Lung (tissue), 12 donors: ENCODE measurements around the gene UST. TPM values are rescaled to one million over a fixed set of nuclear protein-coding genes. Genes with fewer than 3 reads are reported as not detected.

ENCODE experiments used
- ATAC-seq: fragments of 200-7000 bp; cut with Tn5 transposase; one replicate; pipeline ENCODE4 v1.9.1; 2020; ENCODE audit warnings: moderate number of reproducible peaks; ENCODE audit not compliant: insufficient read depth, low FRiP score
- DNase-seq, 3 donors: peaks; one replicate each; pipeline ENCODE4 v3.0.0-alpha.2; 2013 to 2017
- H3K27ac ChIP-seq, 2 donors: one replicate each; pipeline ENCODE4 v1.5.1; 2013; ENCODE audit warnings: mild to moderate bottlenecking in 2 of 2, moderate library complexity in 2 of 2, control low read depth in 1 of 2, inconsistent platforms in 1 of 2, low read depth in 1 of 2, low read length in 1 of 2
- H3K27me3 ChIP-seq, 3 donors: one replicate each; pipeline ENCODE4 v1.5.1; 2013; ENCODE audit warnings: low read length in 2 of 3; ENCODE audit not compliant: control insufficient read depth in 3 of 3, insufficient read depth in 3 of 3
- H3K36me3 ChIP-seq, 4 donors: one replicate each; pipeline ENCODE4 v1.5.1; 2013; ENCODE audit warnings: low read length in 4 of 4, mild to moderate bottlenecking in 1 of 4, moderate library complexity in 1 of 4; ENCODE audit not compliant: control insufficient read depth in 4 of 4, insufficient read depth in 4 of 4
- H3K4me1 ChIP-seq, 5 donors: one replicate each; pipeline ENCODE4 v1.5.1; 2013; ENCODE audit warnings: low read length in 5 of 5, mild to moderate bottlenecking in 2 of 5, moderate library complexity in 1 of 5; ENCODE audit not compliant: control insufficient read depth in 5 of 5, insufficient read depth in 5 of 5
- H3K4me3 ChIP-seq: one replicate; pipeline ENCODE4 v1.5.1; 2013; ENCODE audit warnings: mild to moderate bottlenecking, control low read depth, moderate library complexity
- H3K9ac ChIP-seq, 2 donors: one replicate each; pipeline ENCODE4 v1.5.1; 2013; ENCODE audit warnings: low read length in 2 of 2, control low read depth in 1 of 2; ENCODE audit not compliant: insufficient read depth in 1 of 2
- H3K9me3 ChIP-seq, 4 donors: one replicate each; pipeline ENCODE4 v1.5.1; 2013; ENCODE audit warnings: low read length in 3 of 4, mild to moderate bottlenecking in 1 of 4, moderate library complexity in 1 of 4; ENCODE audit not compliant: control insufficient read depth in 4 of 4, insufficient read depth in 3 of 4
- WGBS, 2 donors: extraction: QIAGEN DNeasy Blood & Tissue Kit; methylation state at CpG; one replicate each; pipeline ENCODE4 v1.1.7; 2013; 5-methylcytosine and 5-hydroxymethylcytosine counted together
- polyA plus RNA-seq, 2 donors: library from polyadenylated mRNA; stranded (reverse); fragments of 200-250 nt; gene quantifications; one replicate each; pipeline ENCODE4 v1.2.1, GENCODE V29; 2013
- total RNA-seq, 2 donors: library from RNA; depleted of rRNA in 1 of 2; stranded (reverse); fragments of >200 nt in 1 of 2; gene quantifications; one replicate each; pipeline ENCODE4 v1.2.1, GENCODE V29; 2014 to 2021
- TF ChIP-seq, protein P1 (sequence below): IDR thresholded peaks from 2 replicates; pipeline ENCODE4 v1.5.1; 2012; ENCODE audit warnings: mild to moderate bottlenecking; ENCODE audit errors: control extremely low read depth, extremely low read depth
- donor health status: control.
- donor health status: control.
- donor health status: Bipolar disorder and iron deficiency.
- donor health status: healthy.
- donor health status: DM: yes; HTN: yes; CAD: no.

Gene UST
- total and polyA plus RNA-seq, 4 donors: 4.5 to 24.0 (median 7.1) TPM

DNA sequence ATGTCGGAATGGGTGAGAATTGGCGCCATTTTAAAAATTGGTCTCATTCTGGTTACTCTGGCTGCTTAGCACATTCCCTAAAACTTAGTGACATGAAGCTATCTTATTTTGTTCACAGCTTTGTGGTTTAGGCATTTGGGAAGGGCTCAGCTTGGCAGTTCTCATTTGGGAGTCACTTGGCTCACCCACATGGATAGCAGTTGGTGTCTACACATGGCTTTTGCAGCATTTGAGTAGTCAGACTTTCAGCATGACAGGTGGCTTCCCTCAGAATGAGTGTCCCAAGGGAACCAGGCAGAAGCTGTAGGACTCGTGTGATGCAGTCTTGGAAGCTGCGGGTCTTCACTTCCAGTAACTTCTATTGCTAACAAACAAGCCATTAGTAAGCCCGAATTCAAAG lies 64.6 kb downstream of the UST start:
- no peak overlapping the region for H3K9ac ChIP-seq
- H3K9me3 ChIP-seq: peaks cover 0 to 3% (median 0%) of the 10 kb centered on the region in 4 donors
- DNase-seq (no peak), ATAC-seq (no peak)
- H3K4me3 ChIP-seq: no peak overlapping the region
- WGBS, 2 donors: 89 to 96% methylated on average over 5 of the region's 5 CpGs
- H3K27me3 ChIP-seq: no peaks in the 10 kb centered on the region
- H3K4me1 ChIP-seq: peaks cover 0 to 3% (median 0%) of the 10 kb centered on the region in 5 donors
- TF ChIP-seq, protein P1, sequence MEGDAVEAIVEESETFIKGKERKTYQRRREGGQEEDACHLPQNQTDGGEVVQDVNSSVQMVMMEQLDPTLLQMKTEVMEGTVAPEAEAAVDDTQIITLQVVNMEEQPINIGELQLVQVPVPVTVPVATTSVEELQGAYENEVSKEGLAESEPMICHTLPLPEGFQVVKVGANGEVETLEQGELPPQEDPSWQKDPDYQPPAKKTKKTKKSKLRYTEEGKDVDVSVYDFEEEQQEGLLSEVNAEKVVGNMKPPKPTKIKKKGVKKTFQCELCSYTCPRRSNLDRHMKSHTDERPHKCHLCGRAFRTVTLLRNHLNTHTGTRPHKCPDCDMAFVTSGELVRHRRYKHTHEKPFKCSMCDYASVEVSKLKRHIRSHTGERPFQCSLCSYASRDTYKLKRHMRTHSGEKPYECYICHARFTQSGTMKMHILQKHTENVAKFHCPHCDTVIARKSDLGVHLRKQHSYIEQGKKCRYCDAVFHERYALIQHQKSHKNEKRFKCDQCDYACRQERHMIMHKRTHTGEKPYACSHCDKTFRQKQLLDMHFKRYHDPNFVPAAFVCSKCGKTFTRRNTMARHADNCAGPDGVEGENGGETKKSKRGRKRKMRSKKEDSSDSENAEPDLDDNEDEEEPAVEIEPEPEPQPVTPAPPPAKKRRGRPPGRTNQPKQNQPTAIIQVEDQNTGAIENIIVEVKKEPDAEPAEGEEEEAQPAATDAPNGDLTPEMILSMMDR: no peak
- H3K36me3 ChIP-seq: no peaks in the 10 kb centered on the region
- H3K27ac ChIP-seq: no peak overlapping the region

DNA sequence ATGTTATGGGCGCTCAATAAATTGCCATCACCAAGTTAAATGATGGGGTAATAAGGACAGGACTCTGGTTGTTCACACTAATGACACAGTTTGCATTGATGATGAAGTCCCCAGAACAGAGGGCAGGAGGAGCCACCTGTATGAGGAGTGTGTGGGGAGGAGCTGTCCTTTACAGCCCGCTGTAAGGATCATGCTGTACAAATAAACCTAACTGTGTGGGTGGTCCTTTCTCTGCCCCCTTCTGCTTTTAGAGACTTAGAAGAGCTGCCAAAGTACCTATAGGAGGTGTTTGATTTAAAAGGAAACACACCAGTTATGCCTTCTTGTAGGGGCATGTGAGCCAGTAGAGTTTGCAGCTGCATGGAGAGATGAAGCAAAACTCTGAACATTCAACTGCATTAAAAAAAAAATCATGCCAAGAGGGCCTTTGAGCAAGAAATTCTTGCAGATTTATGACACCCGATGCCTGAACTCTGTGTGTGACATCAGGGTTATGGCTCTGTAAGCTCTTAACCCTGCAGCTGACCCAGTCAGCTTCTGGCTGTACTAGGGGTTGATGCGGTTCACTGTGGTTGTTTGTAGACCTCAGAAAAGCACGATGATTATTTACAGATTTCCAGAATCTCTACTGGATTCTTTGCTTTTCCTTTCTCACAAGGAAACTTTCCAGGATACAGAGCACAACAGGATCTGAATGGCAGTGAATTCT lies 67.4 kb downstream of the UST start:
- 70 to 73% methylated on average over 5 of the region's 5 CpGs for WGBS, 2 donors
- Histone ChIP-seq H3K4me1 (peaks cover 0 to 7% (median 0%) of the 10 kb centered on the region in 5 donors), H3K9me3 (peaks cover 0 to 3% (median 0%) of the 10 kb centered on the region in 4 donors), H3K9ac (no peak overlapping the region), H3K36me3 (no peaks in the 10 kb centered on the region), H3K27ac (no peak overlapping the region), H3K27me3 (no peaks in the 10 kb centered on the region), H3K4me3 (no peak overlapping the region)
- ATAC-seq: no peak
- TF ChIP-seq, protein P1: no peak
- no peak for DNase-seq

DNA sequence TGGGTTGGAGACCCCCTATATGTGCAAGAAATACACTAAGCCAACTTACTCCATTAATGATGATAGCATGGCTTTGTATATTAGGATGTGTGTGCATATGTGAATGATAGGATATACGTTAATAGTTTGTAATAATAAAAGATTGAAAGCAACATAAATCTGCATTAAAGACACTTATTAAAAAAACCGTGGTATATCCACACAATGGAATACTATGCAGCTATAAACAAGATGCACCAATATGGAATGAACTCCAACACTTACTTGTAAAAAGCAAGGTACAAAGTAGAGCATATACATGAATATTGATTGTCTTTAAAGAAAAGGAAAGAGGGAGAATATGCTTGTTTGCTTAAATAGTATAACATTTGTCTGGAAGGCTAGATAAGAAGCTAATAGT lies 68.0 kb downstream of the UST start:
- TF ChIP-seq, protein P1: no peak
- no peaks in the 10 kb centered on the region for H3K36me3 ChIP-seq
- no peak for ATAC-seq
- no peak overlapping the region for H3K9ac ChIP-seq
- peaks cover 0 to 3% (median 0%) of the 10 kb centered on the region in 4 donors for H3K9me3 ChIP-seq
- WGBS, 2 donors: 92 to 95% methylated on average over 2 of the region's 2 CpGs
- no peaks in the 10 kb centered on the region for H3K27me3 ChIP-seq
- DNase-seq: no peak
- H3K4me1 ChIP-seq: peaks cover 0 to 7% (median 0%) of the 10 kb centered on the region in 5 donors
- no peak overlapping the region for H3K27ac ChIP-seq
- H3K4me3 ChIP-seq: no peak overlapping the region
